ENCODE measurements around the gene FAM107B.

GRCh38 chr10:14705548-14706230 lies 69.0 kb downstream of the FAM107B start:
- TF ChIP-seq POLR2AphosphoS5 (IDR thresholded peaks at IDR 0.05; ENCODE audit: low read depth, low read length) (no peak), TAF1 (IDR thresholded peaks at IDR 0.05; ENCODE audit: borderline replicate concordance, insufficient read depth, low read length) (no peak), REST (IDR thresholded peaks at IDR 0.05; ENCODE audit: insufficient read depth in 1 of 2, low read depth in 2 of 2, low read length in 2 of 2) (no peak), SIN3A (IDR thresholded peaks at IDR 0.05; ENCODE audit: borderline replicate concordance, insufficient read depth, low read length) (no peak)

Data from PFSK-1 (cell line).